Heart left ventricle (tissue), 16 donors: ENCODE measurements around the gene MYO18B. TPM values are rescaled to one million over a fixed set of nuclear protein-coding genes. Genes with fewer than 3 reads are reported as not detected.

Experiments used
- ATAC-seq, 4 donors: fragments of 200-7000 bp; cut with Tn5 transposase; one replicate each; pipeline ENCODE4 v1.9.1; 2020 to 2022; ENCODE audit warnings: moderate library complexity in 4 of 4, mild to moderate bottlenecking in 3 of 4, moderate number of reproducible peaks in 1 of 4
- DNase-seq, 5 donors: peaks; one replicate each; pipeline ENCODE4 v3.0.0-alpha.2; 2020
- H3K27ac ChIP-seq, 12 donors: fragments of 200-600 bp; sonication (generic) in 4 of 12; one replicate each; pipeline versions ENCODE4 v1.5.0 to v1.8.0; 2016 to 2022; ENCODE audit warnings: mild to moderate bottlenecking in 2 of 12
- H3K27me3 ChIP-seq, 9 donors: fragments of 200-600 bp; sonication (generic) in 2 of 9; one replicate each; pipeline versions ENCODE4 v1.5.1 to v1.8.0; 2016 to 2022; ENCODE audit warnings: mild to moderate bottlenecking in 3 of 9
- H3K36me3 ChIP-seq, 9 donors: fragments of 200-600 bp; sonication (generic) in 2 of 9; one replicate each; pipeline versions ENCODE4 v1.5.0 to v1.8.0; 2018 to 2022; ENCODE audit warnings: mild to moderate bottlenecking in 2 of 9
- H3K4me1 ChIP-seq, 12 donors: fragments of 200-600 bp; sonication (generic) in 4 of 12; one replicate each; pipeline versions ENCODE4 v1.5.0 to v1.8.0; 2016 to 2022; ENCODE audit warnings: mild to moderate bottlenecking in 3 of 12
- H3K4me3 ChIP-seq, 12 donors: fragments of 200-600 bp; sonication (generic) in 4 of 12; one replicate each; pipeline versions ENCODE4 v1.5.0 to v1.8.0; 2017 to 2022; ENCODE audit warnings: mild to moderate bottlenecking in 9 of 12, moderate library complexity in 4 of 12
- H3K9me3 ChIP-seq, 12 donors: fragments of 200-600 bp; sonication (generic) in 4 of 12; one replicate each; pipeline versions ENCODE4 v1.5.0 to v1.8.0; 2016 to 2022; ENCODE audit warnings: mild to moderate bottlenecking in 1 of 12
- POLR2A ChIP-seq, 2 donors: fragments of 450-650 bp; IDR thresholded peaks; one replicate each; pipeline ENCODE4 v1.6.1; 2017; ENCODE audit warnings: antibody characterized with exemption in 2 of 2, mild to moderate bottlenecking in 2 of 2, moderate library complexity in 2 of 2
- WGBS, 4 donors: extraction: QIAGEN DNeasy Blood & Tissue Kit in 2 of 4; methylation state at CpG; one replicate each; pipeline versions ENCODE4 v1.1.5 to v1.1.7; 2013 to 2018; 5-methylcytosine and 5-hydroxymethylcytosine counted together
- intact Hi-C, 10 donors: fragments of 100-400 bp; cut with DNase I; formaldehyde crosslinking; loops; one replicate each; pipeline versions ENCODE4 v1.11.1 to v1.14.2; 2022
- polyA plus RNA-seq, 2 donors: library from polyadenylated mRNA; stranded (reverse); fragments of 200-250 nt; gene quantifications; one replicate each; pipeline ENCODE4 v1.2.3, GENCODE V29; 2013
- total RNA-seq, 9 donors: library from RNA; depleted of rRNA in 2 of 9; stranded (reverse); fragments of >200 nt in 2 of 9; fragmentation: NEBNext Ultra II Directional in 3 of 9; extraction: Animal tissue kit (Norgen Biotek cat#: 25700) in 3 of 9; gene quantifications; one replicate each; pipeline versions ENCODE4 v1.1.0 to v1.2.4, GENCODE V29; 2016 to 2023
- TF ChIP-seq, protein P1 (sequence below), 12 donors: fragments of 200-600 bp; sonication (generic) in 4 of 12; IDR thresholded peaks; one replicate each; pipeline versions ENCODE4 v1.5.0 to v1.8.0; 2018 to 2022; ENCODE audit warnings: antibody characterized with exemption in 12 of 12, mild to moderate bottlenecking in 5 of 12
- donor health status: ischemic (EF 13 %, LVEDD 7.1; RV severe dilation, severe dysfunction).
- donor health status: healthy with polysubstance abuse.
- donor health status: DM: no; HTN: yes; CAD: no.
- donor health status: DM: no; HTN: no; CAD: no.
- donor health status: ischemic (EF 25% LVEDD 6.9; RV normal size, moderate dysfunction).
- donor health status: ischemic (EF 25% LVEDD 5.7; RV mildly dilated, moderate dysfunction).
- donor health status: healthy.
- donor health status: DM: yes; HTN: yes; CAD: no.
- donor health status: ischemic (EF 35%, LVEDD 5.7; RV mildly dilated, moderate dysfunction).
- donor health status: nonischemic (EF 11% LVEDD 7.7; RV severe dilation, severe dysfunction).
- donor health status: DM: yes; HTN: yes; CAD: no.
- donor health status: PGD.
- donor health status: ischemic (EF 29% LVEDD 5.4; RV normal size, mild dysfunction).
- donor health status: nonischemic (EF 23%, LVEDD 6.1; RV moderate dilation, normal function).

The MYO18B gene
- total and polyA plus RNA-seq, 11 donors = 140 to 301 (median 193) TPM

GRCh38 chr22:26033071-26033470 lies 291.1 kb downstream of the MYO18B start:
- no peak overlapping the region for H3K4me3 ChIP-seq
- H3K27ac ChIP-seq = no peak overlapping the region
- intact Hi-C loops = no loop called here
- no peaks in the 10 kb centered on the region for H3K9me3 ChIP-seq
- WGBS, 4 donors = 71 to 76% (median 73%) methylated on average over 7 of the region's 7 CpGs
- ATAC-seq (no peak), DNase-seq (no peak)
- TF ChIP-seq, protein P1, sequence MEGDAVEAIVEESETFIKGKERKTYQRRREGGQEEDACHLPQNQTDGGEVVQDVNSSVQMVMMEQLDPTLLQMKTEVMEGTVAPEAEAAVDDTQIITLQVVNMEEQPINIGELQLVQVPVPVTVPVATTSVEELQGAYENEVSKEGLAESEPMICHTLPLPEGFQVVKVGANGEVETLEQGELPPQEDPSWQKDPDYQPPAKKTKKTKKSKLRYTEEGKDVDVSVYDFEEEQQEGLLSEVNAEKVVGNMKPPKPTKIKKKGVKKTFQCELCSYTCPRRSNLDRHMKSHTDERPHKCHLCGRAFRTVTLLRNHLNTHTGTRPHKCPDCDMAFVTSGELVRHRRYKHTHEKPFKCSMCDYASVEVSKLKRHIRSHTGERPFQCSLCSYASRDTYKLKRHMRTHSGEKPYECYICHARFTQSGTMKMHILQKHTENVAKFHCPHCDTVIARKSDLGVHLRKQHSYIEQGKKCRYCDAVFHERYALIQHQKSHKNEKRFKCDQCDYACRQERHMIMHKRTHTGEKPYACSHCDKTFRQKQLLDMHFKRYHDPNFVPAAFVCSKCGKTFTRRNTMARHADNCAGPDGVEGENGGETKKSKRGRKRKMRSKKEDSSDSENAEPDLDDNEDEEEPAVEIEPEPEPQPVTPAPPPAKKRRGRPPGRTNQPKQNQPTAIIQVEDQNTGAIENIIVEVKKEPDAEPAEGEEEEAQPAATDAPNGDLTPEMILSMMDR (IDR thresholded peaks at IDR 0.05) = no peak
- TF ChIP-seq POLR2A (IDR thresholded peaks at IDR 0.05) = no peak
- H3K36me3 ChIP-seq = peaks cover 0 to 35% (median 0%) of the 10 kb centered on the region in 9 donors
- no peaks in the 10 kb centered on the region for H3K4me1 ChIP-seq
- H3K27me3 ChIP-seq = no peaks in the 10 kb centered on the region

GRCh38 chr22:26033586-26033985 lies 291.6 kb downstream of the MYO18B start:
- H3K4me3 ChIP-seq = no peak overlapping the region
- DNase-seq = no peak
- TF ChIP-seq POLR2A (IDR thresholded peaks at IDR 0.05) = no peak
- TF ChIP-seq, protein P1 (IDR thresholded peaks at IDR 0.05) = no peak
- H3K4me1 ChIP-seq = no peaks in the 10 kb centered on the region
- H3K27me3 ChIP-seq = no peaks in the 10 kb centered on the region
- no peaks in the 10 kb centered on the region for H3K9me3 ChIP-seq
- no peak for ATAC-seq
- H3K36me3 ChIP-seq = peaks cover 0 to 31% (median 0%) of the 10 kb centered on the region in 9 donors
- H3K27ac ChIP-seq = no peak overlapping the region
- intact Hi-C loops = no loop called here

DNA sequence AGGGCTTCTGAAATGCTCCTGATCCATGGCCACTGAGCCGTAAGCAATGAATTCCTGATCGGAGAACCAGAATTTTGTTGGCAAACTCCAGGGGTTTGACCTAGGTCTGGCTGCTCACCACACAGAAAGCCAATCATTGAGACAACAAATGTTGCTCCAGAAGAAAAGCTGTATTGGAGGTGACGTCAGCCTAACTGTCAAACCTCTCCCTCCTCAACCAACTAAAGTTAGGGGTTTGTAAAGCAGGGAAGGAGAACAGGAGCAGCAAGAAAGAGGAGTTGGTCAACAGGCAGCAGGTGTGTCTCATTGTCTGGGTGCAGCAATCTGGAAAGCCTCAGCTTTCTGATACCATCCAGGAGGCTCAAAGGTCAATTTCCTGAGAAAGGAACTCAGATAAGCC lies 293.5 kb downstream of the MYO18B start:
- Histone ChIP-seq H3K27ac (no peak overlapping the region), H3K4me3 (no peak overlapping the region), H3K36me3 (peaks cover 0 to 17% (median 0%) of the 10 kb centered on the region in 9 donors), H3K9me3 (no peaks in the 10 kb centered on the region), H3K4me1 (no peaks in the 10 kb centered on the region), H3K27me3 (no peaks in the 10 kb centered on the region)
- TF ChIP-seq, protein P1 (IDR thresholded peaks at IDR 0.05) = no peak
- no peak for TF ChIP-seq POLR2A (IDR thresholded peaks at IDR 0.05)
- WGBS, 4 donors = 80 to 88% (median 84%) methylated on average over 3 of the region's 3 CpGs
- intact Hi-C loops = no loop called here
- DNase-seq (no peak), ATAC-seq (no peak)

GRCh38 chr22:26038365-26038764 lies 296.4 kb downstream of the MYO18B start:
- TF ChIP-seq, protein P1 (IDR thresholded peaks at IDR 0.05) = no peak
- TF ChIP-seq POLR2A (IDR thresholded peaks at IDR 0.05) = no peak
- Histone ChIP-seq H3K36me3 (no peaks in the 10 kb centered on the region), H3K27me3 (no peaks in the 10 kb centered on the region), H3K4me1 (no peaks in the 10 kb centered on the region), H3K4me3 (no peak overlapping the region), H3K9me3 (no peaks in the 10 kb centered on the region), H3K27ac (no peak overlapping the region)
- DNase-seq = no peak
- no peak for ATAC-seq
- intact Hi-C loops = no loop called here
- WGBS, 4 donors = 36 to 50% (median 44%) methylated on average over 4 of the region's 4 CpGs
